A673 (cell line): Measurements from ENCODE around the gene CEACAM1. TPM values are rescaled to one million over a fixed set of nuclear protein-coding genes. Genes with fewer than 3 reads are reported as not detected.

Experiments used
- BruUV-seq: library from RNA; stranded (reverse); fragments of 400-500 nt; replicated peaks from 2 replicates; lab custom pipeline; 2021; lab: Mats Ljungman, UMichigan
- CTCF ChIA-PET: fragments of 300-600 bp; sonication (Branson Sonifier 250); formaldehyde crosslinking; loops from one replicate; lab custom pipeline; 2022; ENCODE audit warnings: antibody characterized with exemption; lab: Charles Lee
- POLR2A ChIA-PET: fragments of 300-600 bp; sonication (Branson Sonifier 250); formaldehyde crosslinking; loops from one replicate; lab custom pipeline; 2022; ENCODE audit warnings: antibody characterized with exemption; ENCODE audit not compliant: low non-redundant PET; lab: Charles Lee
- DNase-seq: peaks from one replicate; pipeline ENCODE4 v3.0.0-alpha.2; 2015; ENCODE audit warnings: low spot score
- H3K27ac ChIP-seq: fragments of 200-600 bp; sonication (generic); 2 replicates; pipeline ENCODE4 v1.5.1; 2016; ENCODE audit warnings: mixed run types, low read depth, mild to moderate bottlenecking, mixed read lengths, antibody characterized with exemption, low read length; ENCODE audit not compliant: poor library complexity, severe bottlenecking
- H3K27me3 ChIP-seq: fragments of 200-600 bp; sonication (generic); replicated peaks from 2 replicates; pipeline ENCODE4 v1.6.1; 2017; ENCODE audit warnings: mixed run types, low read depth, mild to moderate bottlenecking, mixed read lengths, antibody characterized with exemption, low read length; ENCODE audit not compliant: insufficient read depth, poor library complexity
- H3K36me3 ChIP-seq: fragments of 200-600 bp; sonication (generic); 2 replicates; pipeline ENCODE4 v1.6.1; 2016; ENCODE audit warnings: mixed run types, mild to moderate bottlenecking, mixed read lengths, antibody characterized with exemption, low read length; ENCODE audit not compliant: insufficient read depth, poor library complexity, severe bottlenecking
- H3K4me1 ChIP-seq: fragments of 200-600 bp; sonication (generic); 2 replicates; pipeline ENCODE4 v1.6.1; 2017; ENCODE audit warnings: mixed run types, mild to moderate bottlenecking, mixed read lengths, antibody characterized with exemption, low read length; ENCODE audit not compliant: insufficient read depth, poor library complexity, severe bottlenecking
- H3K4me3 ChIP-seq: fragments of 200-600 bp; sonication (generic); 2 replicates; pipeline ENCODE4 v1.5.1; 2016; ENCODE audit warnings: low read depth, mixed run types, mild to moderate bottlenecking, mixed read lengths, low read length; ENCODE audit not compliant: poor library complexity, severe bottlenecking
- H3K9me3 ChIP-seq: fragments of 200-600 bp; sonication (generic); 2 replicates; pipeline ENCODE4 v1.6.1; 2016; ENCODE audit warnings: mixed run types, low read depth, mild to moderate bottlenecking, mixed read lengths, antibody characterized with exemption, low read length; ENCODE audit not compliant: poor library complexity, severe bottlenecking
- EZH2 ChIP-seq: fragments of 200-600 bp; sonication (generic); IDR thresholded peaks from 2 replicates; pipeline ENCODE4 v1.6.1; 2017; ENCODE audit warnings: borderline replicate concordance, low read depth, mild to moderate bottlenecking, mixed read lengths, antibody characterized with exemption, low read length; ENCODE audit not compliant: poor library complexity, severe bottlenecking
- intact Hi-C: fragments of 100-400 bp; cut with micrococcal nuclease; formaldehyde crosslinking; loops from one replicate; pipeline ENCODE4 v1.10.0; 2022; ENCODE audit not compliant: unreplicated experiment
- total RNA-seq: library from RNA; stranded (reverse); gene quantifications from 2 replicates; pipeline ENCODE4 v1.2.3, GENCODE V29; 2021
- TF ChIP-seq, protein P1 (sequence below): fragments of 300-800, 200-600 bp; sonication (generic); conservative IDR thresholded peaks from 2 replicates; pipeline ENCODE4 v1.5.1; 2017; ENCODE audit warnings: low read depth, mild to moderate bottlenecking, antibody characterized with exemption, low read length, moderate library complexity, mixed read lengths

CEACAM1 gene
- total RNA-seq, 1 experiment from 2014 or later, result 0.64 TPM

DNA sequence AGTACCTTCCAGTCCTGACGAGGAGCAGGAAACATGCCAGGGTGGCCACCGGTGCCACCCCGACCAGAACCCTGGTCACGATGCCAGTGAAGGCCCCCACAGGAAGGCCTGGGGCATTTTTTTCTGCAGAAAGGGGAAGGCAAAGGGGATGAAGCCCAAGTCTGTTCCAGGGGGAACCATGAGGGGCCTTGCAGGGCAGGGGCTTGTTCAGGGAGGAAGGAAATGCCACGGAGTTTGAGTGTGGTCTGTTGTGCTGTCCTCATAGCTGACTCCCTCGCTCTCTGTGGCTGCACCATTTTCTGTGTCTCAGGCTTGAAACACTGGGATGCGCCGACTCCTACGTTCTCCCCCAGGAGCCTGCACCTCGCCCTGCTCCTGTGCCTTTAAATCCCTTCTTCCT, 27.5 kb upstream of the CEACAM1 start:
- no peak for DNase-seq
- H3K4me3 ChIP-seq, result no peak overlapping the region
- TF ChIP-seq EZH2, result no peak
- TF ChIP-seq, protein P1, sequence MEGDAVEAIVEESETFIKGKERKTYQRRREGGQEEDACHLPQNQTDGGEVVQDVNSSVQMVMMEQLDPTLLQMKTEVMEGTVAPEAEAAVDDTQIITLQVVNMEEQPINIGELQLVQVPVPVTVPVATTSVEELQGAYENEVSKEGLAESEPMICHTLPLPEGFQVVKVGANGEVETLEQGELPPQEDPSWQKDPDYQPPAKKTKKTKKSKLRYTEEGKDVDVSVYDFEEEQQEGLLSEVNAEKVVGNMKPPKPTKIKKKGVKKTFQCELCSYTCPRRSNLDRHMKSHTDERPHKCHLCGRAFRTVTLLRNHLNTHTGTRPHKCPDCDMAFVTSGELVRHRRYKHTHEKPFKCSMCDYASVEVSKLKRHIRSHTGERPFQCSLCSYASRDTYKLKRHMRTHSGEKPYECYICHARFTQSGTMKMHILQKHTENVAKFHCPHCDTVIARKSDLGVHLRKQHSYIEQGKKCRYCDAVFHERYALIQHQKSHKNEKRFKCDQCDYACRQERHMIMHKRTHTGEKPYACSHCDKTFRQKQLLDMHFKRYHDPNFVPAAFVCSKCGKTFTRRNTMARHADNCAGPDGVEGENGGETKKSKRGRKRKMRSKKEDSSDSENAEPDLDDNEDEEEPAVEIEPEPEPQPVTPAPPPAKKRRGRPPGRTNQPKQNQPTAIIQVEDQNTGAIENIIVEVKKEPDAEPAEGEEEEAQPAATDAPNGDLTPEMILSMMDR, result no peak
- H3K36me3 ChIP-seq, result no peaks in the 10 kb centered on the region
- intact Hi-C loops, result no loop called here
- peaks cover 4% of the 10 kb centered on the region for H3K27me3 ChIP-seq
- no peaks in the 10 kb centered on the region for H3K9me3 ChIP-seq
- CTCF ChIA-PET, result no interaction called here
- H3K4me1 ChIP-seq, result no peaks in the 10 kb centered on the region
- no peak overlapping the region for H3K27ac ChIP-seq
- POLR2A ChIA-PET, result interaction anchor here (0.6 kb wide), 1 partner anchor 379 kb away, joined by 8 read pairs; no protein-coding TSS in a partner anchor
- no TSS peak for BruUV-seq

DNA sequence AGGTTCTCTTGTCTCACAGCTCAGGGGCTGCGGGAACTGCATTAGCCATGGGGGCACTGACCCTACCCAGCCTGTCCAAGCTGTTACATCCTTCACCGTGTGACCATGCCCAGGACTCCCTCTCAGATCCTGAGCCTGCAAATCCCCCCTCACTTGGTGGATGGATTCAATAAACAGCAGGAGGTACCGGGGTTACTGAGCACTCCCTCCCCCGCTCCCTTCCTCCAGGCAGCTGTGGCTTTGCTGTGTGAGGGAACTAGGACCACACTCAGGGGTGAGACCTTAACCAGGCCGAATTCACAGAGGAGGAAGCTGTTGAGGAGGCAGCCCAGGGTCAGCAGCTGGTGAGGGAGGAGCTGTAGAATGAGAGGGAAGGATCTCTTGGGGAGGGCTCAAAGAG, 27.0 kb upstream of the CEACAM1 start:
- intact Hi-C loops, result no loop called here
- BruUV-seq, result no TSS peak
- H3K27me3 ChIP-seq, result peaks cover 3% of the 10 kb centered on the region
- no peaks in the 10 kb centered on the region for H3K36me3 ChIP-seq
- no peaks in the 10 kb centered on the region for H3K9me3 ChIP-seq
- H3K27ac ChIP-seq, result no peak overlapping the region
- TF ChIP-seq, protein P1, result no peak
- no peak for TF ChIP-seq EZH2
- ChIA-PET POLR2A (interaction anchor here (0.6 kb wide), 1 partner anchor 379 kb away, joined by 8 read pairs; no protein-coding TSS in a partner anchor), CTCF (no interaction called here)
- H3K4me1 ChIP-seq, result no peaks in the 10 kb centered on the region
- DNase-seq, result no peak
- no peak overlapping the region for H3K4me3 ChIP-seq

DNA sequence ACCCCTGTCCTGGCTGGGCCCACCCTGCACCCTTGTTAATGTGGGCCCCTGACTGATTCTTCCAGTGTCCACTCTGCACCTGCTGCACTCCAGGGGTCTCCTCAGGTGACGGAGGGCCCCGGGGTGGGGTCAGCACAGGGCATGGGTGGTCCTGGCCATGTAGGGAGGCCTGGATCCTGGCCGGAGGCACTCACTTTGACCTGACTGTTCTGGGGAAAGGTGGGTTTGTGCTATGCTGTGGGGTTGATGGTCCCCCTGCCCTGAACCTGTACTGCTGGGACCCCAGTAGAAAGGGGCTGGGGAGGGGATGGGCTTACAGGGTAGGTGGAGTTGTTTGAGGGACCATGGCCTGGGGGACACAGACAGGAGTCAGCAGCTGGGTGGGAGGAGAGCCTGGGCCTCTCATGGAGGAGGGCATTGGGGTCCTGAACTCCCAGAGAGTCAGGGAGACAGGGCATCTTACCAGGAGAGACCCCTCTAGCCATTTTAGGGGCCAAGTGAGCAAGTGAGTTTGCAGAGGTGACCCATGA, 25.8 kb upstream of the CEACAM1 start:
- no peak overlapping the region for H3K4me3 ChIP-seq
- no peaks in the 10 kb centered on the region for H3K36me3 ChIP-seq
- ChIA-PET CTCF (no interaction called here), POLR2A (no interaction called here)
- no peaks in the 10 kb centered on the region for H3K9me3 ChIP-seq
- H3K4me1 ChIP-seq, result no peaks in the 10 kb centered on the region
- TF ChIP-seq, protein P1, result no peak
- TF ChIP-seq EZH2, result no peak
- BruUV-seq, result no TSS peak
- no peak for DNase-seq
- intact Hi-C loops, result no loop called here
- H3K27me3 ChIP-seq, result no peaks in the 10 kb centered on the region
- no peak overlapping the region for H3K27ac ChIP-seq
